ENCODE results near the gene ZXDC. TPM values are rescaled to one million over a fixed set of nuclear protein-coding genes. Genes with fewer than 3 reads are reported as not detected.

The ZXDC gene
- total RNA-seq, 1 experiment from 2014 or later, result 28.3 TPM

- Histone ChIP-seq H2AFZ (ENCODE audit: low read length) (no peak overlapping the region), H3K23ac (ENCODE audit: insufficient read length, low read depth, low read length) (no peak overlapping the region), H2BK20ac (ENCODE audit: low read depth, low read length, poor library complexity, severe bottlenecking) (no peak overlapping the region), H3K4me1 (ENCODE audit: insufficient read depth, low read length) (peaks cover 5% of the 10 kb centered on the region; the same call in 1 of the 2 replicates), H4K20me1 (ENCODE audit: control insufficient read depth, insufficient read depth, insufficient read length) (peaks cover 3% of the 10 kb centered on the region), H3K4ac (ENCODE audit: low read depth, low read length) (no peak overlapping the region), H2BK15ac (ENCODE audit: low read depth, low read length) (no peak overlapping the region), H2AK5ac (ENCODE audit: insufficient read length, low read length) (no peak overlapping the region), H3K56ac (ENCODE audit: insufficient read length, low read depth, low read length) (no peak overlapping the region), H3K9me3 (ENCODE audit: control insufficient read depth, low read depth, low read length) (no peaks in the 10 kb centered on the region), H3T11ph (ENCODE audit: low read length) (no peak overlapping the region), H2BK12ac (ENCODE audit: insufficient read length, low read depth, low read length) (no peak overlapping the region), H2BK5ac (ENCODE audit: insufficient read length, low read length) (no peak overlapping the region), H4K8ac (replicated peaks; ENCODE audit: insufficient read length, low read depth, low read length) (no peak overlapping the region), H3K18ac (ENCODE audit: insufficient read length, low read depth, low read length) (no peak overlapping the region), H4K5ac (ENCODE audit: insufficient read length, low read depth, low read length) (no peak overlapping the region), H3K27me3 (ENCODE audit: insufficient read depth, low read length) (no peaks in the 10 kb centered on the region), H2BK120ac (ENCODE audit: low read depth, low read length, poor library complexity, severe bottlenecking) (no peak overlapping the region), H3K14ac (ENCODE audit: insufficient read depth, low read length) (no peak overlapping the region; the same call in 1 of the 2 replicates), H3K27ac (ENCODE audit: insufficient read length, low read depth, low read length) (no peak overlapping the region), H3K23me2 (ENCODE audit: insufficient read length, low read depth, low read length, poor library complexity, severe bottlenecking) (no peaks in the 10 kb centered on the region), H3K4me2 (ENCODE audit: insufficient read depth, insufficient read length, low read length) (no peak overlapping the region), H4K91ac (ENCODE audit: insufficient read length, low read depth, low read length) (no peak overlapping the region), H3K79me2 (ENCODE audit: insufficient read depth, low read length) (no peaks in the 10 kb centered on the region), H3K9ac (ENCODE audit: extremely low read depth, insufficient read length, low read length) (no peak overlapping the region), H3K79me1 (ENCODE audit: insufficient read depth, low read depth, low read length, poor library complexity, severe bottlenecking) (no peaks in the 10 kb centered on the region)
- H3K27me3 Mint-ChIP-seq (ENCODE audit: low read depth), result no peaks in the 10 kb centered on the region; the same call in 1 of the 2 replicates
- no peaks in the 10 kb centered on the region for H3K36me3 Mint-ChIP-seq (ENCODE audit: insufficient read depth in 1 of 3, low read depth in 3 of 3)
- H3K4me1 Mint-ChIP-seq, result peaks cover 13 to 19% of the 10 kb centered on the region in 2 experiments
- DNase-seq, result no peak
- H3K9me3 Mint-ChIP-seq, result no peaks in the 10 kb centered on the region; a peak in 1 of 5 replicates
- no peak overlapping the region for H3K27ac Mint-ChIP-seq
- no peak overlapping the region for H3K4me3 Mint-ChIP-seq
- WGBS (ENCODE audit: extremely low coverage, insufficient read length, low lambda C conversion rate), result no CpG with 5 or more reads among the region's 20 CpGs
- no peak for TF ChIP-seq CTCF (conservative IDR thresholded peaks at IDR 0.05)
These were observed 57.0 kb downstream of the ZXDC start for GRCh38 chr3:126418661-126419131.
